Endometrial microvascular endothelial cells (primary cell): ENCODE results near the gene MAP7. TPM values are rescaled to one million over a fixed set of nuclear protein-coding genes. Genes with fewer than 3 reads are reported as not detected.
"Not testable (repeated sequence)": the region's sequence is repeated elsewhere in the genome, so short reads cannot be mapped to it uniquely, and the experiment has no call there.

Experiments
- in situ Hi-C: cut with HindIII; loops from 2 replicates; pipeline ENCODE4 v1.10.0; 2017; ENCODE audit warnings: low sequenced_read_pairs, low pct_unique_long_range_greater_than_20kb; ENCODE audit errors: inconsistent ontology term
- total RNA-seq: library from RNA; depleted of rRNA; stranded (reverse); fragments of >200 nt; gene quantifications from one replicate; pipeline ENCODE4 v1.2.3, GENCODE V29; 2015; ENCODE audit errors: inconsistent ontology term

The MAP7 gene
- total RNA-seq, 1 donor from 2014 or later = not detected

DNA sequence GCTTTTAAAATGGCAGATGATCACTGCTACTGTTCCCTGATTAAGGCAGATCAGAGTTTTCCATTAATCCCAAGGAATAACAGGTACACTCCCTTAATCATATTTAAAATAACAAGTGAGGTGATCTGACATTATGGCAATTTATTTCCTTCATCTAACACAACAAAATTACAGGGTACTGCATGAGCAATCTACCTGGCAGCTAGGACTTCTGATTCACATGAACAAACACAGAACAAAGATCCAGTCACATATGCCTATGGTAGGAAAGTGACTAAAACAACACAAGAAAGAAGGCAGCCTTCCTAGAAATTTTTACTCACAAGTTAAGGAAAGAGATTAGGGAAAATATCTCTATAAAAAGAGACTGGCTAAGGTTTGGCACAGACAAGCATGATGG, 33.2 kb downstream of the MAP7 start:
- in situ Hi-C loops = no loop called here

DNA sequence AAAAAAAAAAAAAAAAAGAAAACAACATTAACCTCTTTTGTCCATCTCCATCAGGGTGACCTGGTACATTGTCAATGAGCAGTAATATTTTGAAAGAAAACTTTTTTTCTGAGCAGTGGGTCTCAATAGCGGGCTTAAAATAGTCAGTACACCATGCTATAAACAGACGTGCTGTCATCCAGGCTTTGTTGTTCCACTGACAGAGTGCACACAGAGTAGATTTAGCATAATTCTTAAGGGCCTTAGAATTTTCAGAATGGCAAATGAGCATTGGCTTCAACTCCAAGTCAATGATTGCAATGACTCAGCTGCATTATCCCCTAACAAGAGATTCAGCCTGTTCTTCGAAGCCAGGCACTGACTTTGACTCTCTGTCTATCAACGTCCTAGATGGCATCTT, 35.6 kb downstream of the MAP7 start:
- in situ Hi-C loops = no loop called here

DNA sequence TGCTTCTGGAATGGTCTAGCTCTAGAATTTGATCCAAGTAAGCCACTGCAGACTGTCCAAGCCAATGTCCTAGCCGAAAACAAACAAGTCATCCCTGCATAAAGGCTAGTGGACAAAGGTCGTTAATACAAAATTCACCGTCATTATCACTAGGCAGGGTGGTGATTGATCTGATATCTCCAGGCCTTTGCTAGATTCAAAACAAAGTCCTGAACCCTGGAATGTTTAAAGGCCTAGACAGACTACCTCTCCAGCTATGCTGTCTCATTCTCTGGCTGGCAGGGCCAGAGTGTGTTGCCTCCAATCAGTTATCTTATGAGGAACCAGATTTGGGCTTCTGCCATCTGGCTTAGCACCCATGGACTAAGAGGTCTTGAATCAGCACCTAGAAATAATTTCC, 38.3 kb downstream of the MAP7 start:
- in situ Hi-C loops = no loop called here

DNA sequence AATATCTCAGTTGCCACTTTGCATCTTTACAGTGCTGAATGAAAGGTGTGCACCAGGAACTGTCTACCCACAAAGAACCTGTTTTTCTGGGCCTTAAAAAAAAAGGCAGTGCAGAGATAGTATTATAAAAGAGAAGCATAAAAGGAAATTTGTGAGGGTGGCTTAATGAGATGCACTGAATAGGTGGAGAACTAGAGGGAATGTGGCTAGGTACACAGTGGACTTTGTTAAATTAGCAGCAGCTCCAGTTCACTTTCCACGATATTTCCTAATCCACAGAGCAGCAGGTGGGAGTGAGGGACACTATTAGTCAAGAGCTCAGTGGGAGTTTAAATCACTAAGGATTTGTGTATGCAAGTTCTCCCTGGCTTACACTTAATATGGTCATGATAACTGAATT, 38.8 kb downstream of the MAP7 start:
- in situ Hi-C loops = no loop called here

DNA sequence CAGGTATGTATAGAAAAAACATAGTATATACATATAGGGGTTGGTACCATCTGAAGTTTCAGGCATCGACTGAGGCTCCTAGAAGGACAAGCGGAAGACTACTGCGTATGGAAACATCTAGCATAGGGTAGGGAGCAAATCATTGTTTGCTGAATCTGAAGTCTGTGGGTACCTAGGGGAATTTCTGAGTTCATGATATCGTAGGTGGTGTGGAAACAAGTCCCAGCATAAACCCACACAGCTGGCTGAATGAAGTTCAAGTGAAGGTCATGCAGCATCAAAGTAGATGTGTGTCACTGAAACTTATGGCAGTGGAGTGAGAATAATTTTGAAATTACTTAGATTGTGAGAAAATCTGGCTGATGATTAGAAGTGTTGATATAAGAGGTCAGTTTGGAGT, 39.4 kb downstream of the MAP7 start:
- in situ Hi-C loops = no loop called here

DNA sequence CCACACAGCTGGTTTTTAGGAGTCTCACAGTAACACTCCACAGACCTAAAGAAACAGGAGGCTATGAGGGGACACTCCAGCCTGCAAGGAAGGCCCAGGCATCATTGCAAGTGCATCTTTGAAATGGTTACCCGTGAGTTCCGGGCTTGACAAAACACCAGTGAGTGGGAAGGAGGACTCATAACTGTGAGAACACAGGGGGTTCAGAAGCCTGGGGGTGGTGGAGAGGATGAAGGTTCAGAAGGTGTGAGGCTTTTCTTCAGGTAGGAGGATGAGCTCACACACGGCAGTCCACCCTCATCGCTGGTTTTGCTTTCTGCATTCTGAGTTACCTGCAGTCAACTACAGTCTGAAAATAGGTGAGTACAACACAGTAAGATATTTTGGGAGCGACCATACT, 39.9 kb downstream of the MAP7 start:
- in situ Hi-C loops = no loop called here

DNA sequence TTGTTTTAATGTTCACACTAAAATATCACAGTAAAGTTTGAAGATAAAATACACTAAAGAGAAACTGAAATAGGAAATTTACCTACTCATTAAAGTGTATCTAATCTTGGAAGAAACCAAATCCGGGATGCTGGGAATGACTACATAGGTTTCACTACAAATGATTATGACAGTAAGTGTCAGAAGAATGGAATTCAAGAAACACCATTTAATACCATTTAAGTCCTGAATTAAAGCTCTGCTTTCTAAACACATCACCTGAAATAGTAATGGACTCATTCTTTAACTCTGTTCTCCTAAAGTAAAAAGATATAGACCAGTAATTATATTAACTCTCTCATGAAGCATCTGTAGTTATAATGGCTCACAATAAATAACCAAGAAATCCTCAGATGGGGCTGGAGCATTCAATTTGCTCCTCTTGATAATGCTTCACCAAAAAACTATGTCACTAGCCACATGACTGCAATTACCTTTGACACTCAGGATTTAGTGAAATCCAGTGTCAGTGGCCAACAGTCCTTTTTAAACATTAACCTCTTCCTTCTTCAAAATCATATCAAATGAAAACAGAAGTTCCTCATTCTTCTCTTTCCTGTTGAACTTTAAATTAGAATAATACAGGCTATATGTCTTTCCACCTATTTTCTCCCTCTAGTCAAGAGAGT, 41.4 kb downstream of the MAP7 start:
- in situ Hi-C loops = no loop called here

DNA sequence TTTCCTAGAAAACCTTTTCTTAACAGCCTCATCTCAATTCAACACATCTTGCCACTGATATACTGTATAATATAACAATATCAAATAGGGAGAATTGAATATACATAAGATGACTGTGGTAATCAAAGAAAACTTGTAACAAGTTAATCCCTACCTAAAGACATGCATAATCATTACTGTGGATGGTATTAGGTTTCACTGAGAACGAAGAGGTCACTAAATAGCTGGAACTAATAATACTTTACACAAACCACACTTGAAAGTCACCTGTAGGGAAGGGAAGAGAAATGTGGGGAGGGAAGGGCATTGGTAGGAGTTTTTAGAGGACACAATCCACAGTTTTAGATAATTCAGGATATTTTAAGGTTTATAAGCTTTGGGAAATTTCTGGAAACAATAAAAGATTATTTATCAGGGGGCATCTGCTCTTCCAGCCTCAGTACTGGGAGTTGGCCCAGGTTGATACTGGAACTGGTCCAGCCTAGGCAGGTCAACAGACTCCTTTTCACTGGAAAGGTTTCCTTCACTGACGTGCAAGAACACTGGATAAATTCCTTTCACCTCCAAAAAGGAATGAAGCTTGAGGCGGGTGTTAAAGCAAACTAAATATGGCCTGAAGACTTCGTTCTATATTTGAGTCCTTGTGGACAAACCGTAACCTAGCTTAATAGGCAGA, 44.0 kb downstream of the MAP7 start:
- in situ Hi-C loops = no loop called here

DNA sequence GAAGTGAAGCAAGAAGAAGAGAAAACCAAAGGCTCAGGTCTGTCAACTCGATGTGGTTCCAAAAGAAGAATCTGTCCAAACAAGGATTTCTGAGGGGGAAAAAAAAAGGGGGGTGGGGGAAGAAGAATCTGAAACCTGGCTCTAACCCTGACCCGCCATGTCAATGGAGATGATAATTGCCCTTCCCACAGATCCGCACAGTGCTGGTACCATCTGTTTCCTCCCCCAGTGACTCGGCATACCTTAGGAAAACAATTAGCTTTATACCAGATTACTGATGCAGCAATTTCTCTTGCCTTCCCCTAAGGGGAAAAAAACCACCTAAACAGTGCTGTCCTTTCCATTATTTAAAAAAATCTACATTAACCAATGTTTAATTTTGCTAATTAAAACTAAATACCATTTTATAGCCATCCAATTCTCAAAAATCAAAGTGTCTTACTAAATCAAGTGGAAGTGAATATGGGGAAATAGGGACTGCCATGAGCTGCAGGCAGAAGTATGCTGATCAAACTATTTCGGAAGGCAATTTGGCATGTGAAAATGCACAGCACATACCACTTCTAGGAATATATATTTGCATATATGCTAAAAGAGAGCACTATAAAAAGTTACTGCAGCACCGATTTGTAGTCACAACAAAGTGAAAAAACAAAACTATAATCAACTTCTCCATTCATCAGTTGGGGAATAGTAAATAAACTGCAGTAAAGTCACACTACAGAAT, 46.8 kb downstream of the MAP7 start:
- in situ Hi-C loops = no loop called here

DNA sequence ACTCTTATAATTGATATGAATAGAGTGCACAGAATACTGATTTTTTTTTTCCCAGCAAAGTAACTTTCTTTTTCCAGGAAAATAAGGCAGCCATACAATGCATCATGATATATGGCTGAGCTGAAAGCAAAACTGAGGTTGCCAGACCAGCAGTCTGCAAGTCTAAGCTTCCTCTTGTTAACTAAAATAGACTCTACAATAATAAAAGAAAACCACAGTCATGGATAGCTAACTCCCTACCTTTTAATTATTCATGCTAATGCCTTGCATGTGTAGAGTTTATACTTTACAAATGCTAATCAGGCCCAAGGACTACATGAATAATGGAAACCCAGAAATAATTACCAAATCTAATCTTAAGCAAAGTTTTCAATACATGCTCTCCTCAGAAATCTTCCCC, 47.4 kb downstream of the MAP7 start:
- in situ Hi-C loops = no loop called here

DNA sequence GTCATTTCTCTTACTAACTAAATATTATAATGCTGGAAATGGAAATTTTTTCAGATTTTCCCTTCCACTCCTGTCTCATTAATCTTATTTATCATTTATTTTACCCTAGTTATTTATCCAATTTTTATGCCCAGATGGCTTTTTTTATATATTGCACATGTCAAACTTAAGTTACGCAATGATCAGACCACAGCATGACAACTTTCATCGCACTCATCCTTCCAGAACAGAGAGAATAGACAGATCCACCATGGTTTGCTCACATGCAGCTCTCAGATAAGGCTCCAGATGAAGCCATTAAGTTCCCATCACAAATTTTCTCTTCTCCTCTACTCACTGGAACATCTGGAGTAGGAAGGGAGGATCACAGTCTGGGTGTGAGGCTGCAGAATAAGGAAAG, 48.7 kb downstream of the MAP7 start:
- in situ Hi-C loops = no loop called here

DNA sequence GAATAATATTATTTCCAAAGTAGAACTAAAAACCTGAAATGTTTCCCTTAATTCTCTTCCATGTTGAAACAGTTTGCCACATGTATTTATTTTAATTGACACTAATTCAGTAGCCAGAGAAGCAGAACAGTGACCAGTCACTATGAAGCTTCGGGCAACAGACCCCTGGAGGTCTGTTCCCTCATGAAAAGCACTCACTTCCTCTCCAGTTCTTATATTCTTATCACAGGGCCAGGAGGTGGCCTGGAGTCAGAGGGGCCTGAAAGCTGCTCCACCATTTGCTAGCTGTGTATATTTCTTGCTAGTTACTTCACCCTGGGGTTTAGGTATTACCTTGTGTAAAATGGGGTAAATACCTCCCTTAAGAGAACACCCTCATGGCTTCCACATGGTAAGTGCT, 49.1 kb downstream of the MAP7 start:
- in situ Hi-C loops = no loop called here

DNA sequence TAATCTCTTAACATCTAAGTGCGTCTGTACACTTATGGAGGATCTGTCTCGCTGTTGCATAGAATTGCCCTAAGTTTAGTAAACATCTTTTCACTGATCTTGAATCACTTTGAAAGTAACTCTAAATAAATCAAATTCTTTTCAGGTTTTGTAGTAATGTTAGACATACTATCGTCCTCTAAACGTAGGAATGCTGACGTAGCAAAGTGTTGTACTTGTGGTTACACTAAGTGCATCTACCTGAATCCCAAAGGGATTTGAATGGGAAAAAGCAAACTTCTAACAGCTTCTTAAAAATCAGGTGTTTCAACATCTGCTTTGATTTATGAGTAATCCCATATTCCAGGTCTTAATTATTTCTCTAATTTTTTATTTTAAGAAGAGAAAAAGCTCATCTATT, 49.8 kb downstream of the MAP7 start:
- in situ Hi-C loops = no loop called here

DNA sequence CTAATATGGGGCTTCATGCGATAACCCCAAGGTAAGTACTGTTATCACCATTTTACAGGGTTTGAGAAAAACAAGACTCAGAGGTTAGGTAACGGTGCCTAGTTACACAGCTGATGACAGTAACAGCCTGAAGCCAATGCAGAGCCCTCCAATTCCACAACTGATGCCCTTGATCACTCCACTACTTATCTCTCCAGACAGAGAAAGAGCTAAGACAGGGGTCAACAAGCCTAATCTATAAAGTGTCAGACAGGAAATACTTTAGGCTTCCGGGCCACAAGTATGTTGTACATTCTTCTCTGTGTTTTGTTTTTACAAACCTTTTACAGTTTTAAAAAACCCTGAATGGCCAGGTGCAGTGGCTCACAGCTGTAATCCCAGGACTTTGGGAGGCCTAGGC, 50.9 kb downstream of the MAP7 start:
- in situ Hi-C loops = no loop called here

DNA sequence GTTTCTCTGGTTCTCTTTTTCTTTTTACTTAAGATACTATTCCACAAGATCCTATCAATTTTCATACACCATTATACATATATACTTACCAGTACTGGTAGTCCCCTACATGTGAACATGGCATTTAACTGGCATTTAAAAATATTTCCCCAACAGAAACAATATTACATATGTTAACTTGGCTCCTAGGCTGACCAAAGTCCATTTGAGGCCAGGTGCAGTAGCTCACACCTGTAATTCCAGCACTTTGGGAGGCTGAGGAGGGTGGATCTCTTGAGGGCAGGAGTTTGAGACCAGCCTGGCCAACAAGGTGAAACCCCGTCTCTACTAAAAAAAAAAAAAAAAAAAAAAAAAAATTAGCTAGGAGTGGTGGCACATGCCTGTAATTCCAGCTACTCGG, 53.8 kb downstream of the MAP7 start:
- in situ Hi-C loops = not testable (repeated sequence)

DNA sequence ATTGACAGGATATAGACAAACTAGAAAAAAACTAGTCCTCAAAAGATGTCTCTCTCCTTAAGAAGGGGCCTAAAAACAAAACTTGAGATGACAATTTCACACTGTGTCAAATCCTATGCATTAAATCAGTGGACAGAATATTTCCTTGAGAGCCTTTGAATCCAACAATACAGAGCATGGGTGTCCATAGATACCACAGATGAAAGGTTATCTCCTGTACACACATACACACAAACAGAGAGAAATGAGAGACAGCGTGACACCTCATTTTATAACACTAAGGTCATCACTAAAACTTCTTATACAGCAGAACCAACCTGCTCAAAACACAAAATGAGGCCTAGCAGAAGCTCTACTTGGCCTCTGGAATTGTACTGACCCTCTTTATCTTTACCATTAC, 55.5 kb downstream of the MAP7 start:
- in situ Hi-C loops = no loop called here

DNA sequence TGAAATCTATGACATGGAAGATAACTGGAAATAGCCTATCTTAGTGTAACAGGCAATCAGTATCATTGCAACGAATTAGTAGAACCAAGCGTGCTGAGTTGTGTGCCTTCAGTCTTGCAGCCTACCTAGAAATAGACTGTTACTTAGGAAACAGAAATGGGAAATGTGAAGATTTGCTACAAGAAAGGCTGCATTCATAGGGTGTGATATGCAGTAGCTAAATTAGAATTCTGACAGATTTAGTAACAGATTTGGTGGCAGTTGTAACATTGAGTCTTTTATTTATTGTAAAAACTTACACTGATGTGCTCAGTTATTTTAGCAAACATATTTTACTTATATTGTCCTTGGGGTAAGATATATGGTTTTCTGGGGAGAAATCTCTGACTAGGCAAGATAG, 56.2 kb downstream of the MAP7 start:
- in situ Hi-C loops = no loop called here

DNA sequence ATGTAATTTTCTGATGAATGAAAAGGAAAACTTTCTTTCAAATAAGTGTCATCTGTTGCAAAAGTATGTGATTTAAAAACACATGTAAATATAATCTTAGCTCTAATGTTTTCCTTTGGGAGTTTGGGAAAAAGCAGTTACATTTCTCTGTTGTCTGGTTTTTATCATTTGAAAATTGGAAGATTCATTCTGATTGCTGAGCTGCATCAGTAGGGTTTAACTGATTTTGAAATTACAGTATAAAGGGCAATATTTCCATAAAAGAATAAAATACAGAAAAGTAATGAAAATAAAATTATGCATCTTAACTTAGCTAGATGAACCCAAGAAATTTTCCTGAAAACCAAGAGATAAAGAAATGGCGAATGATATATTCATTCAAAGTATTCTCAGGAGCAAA, 57.8 kb downstream of the MAP7 start:
- in situ Hi-C loops = no loop called here

DNA sequence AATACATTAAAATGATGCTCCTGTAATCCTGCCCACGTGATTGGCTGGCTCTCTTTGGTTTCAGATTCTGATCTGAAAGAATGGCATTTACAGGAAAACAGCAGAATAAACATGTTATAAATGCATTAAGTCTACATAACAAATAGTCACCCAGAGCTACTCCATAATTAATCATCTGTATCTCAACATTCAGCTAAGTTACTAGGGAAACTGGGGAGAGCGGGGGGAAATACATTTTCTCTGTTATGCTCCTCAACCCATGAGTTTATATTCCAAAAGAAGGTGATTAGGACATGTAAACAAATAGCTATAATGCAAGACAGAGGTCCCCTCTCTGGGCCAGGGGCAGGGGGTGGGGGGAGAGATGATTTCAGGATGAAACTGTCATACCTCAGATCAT, 58.5 kb downstream of the MAP7 start:
- in situ Hi-C loops = no loop called here

DNA sequence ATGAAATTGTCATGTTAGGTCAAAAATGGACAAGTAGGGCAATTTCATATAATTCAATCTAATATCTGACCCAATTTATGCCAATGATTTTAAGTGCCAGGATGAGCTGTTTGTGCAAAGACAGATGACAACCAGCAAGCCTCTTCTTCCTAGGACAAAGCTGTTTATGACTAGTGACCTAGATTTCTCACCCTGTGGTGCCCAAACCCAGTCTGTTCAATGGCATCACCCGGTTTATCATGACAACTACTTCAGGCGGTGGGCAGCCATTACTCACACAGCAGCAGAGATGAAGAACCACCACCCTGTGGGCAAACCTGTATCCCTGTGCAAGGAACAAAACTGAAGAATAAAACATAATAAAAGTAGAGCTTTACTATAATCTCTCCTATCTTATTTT, 59.0 kb downstream of the MAP7 start:
- in situ Hi-C loops = no loop called here
